ENCODE results near the gene NACC1.

DNA sequence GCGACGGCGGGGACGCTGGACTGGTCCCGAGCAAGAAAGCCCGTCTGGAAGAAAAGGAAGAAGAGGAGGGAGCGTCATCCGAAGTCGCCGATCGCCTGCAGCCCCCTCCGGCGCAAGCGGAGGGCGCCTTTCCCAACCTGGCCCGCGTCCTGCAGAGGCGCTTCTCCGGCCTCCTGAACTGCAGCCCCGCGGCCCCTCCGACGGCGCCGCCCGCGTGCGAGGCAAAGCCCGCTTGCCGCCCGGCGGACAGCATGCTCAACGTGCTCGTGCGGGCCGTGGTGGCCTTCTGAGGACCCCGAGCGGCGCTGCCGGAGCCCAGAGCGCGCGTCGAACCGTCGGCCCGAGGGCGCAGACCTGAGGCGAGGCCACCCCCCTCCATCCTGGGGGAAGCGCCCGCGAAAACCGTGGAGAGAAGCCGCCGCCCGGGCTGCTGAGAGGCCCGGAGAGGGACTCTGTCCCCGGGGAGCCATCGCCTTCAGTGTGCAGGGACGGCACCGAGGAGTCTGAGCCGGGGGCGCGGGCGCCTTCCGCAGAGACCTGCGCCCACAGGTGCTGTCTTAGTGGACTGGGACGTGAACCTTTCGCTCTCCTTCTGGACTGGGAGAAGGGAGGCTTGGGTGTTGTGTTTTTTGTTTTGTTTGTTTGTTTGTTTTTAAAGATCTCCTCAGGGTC, 35.6 kb downstream of the NACC1 start:
- TF ChIP-seq POLR2AphosphoS5 (IDR thresholded peaks at IDR 0.05; ENCODE audit: borderline replicate concordance, low read depth, low read length) (no peak), EZH2 (IDR thresholded peaks at IDR 0.05) (no peak)
